GM18868 (cell line): ENCODE results near the gene CTDSP1.

Experiments used
- ATAC-seq: cut with Tn5 transposase; IDR thresholded peaks from one replicate; pipeline ENCODE4 v1.9.1; 2021; ENCODE audit warnings: mild to moderate bottlenecking, moderate library complexity; ENCODE audit not compliant: unreplicated experiment

Gene CTDSP1

GRCh38 chr2:218422403-218423086 lies 22.9 kb downstream of the CTDSP1 start:
- ATAC-seq = no peak

- no peak for ATAC-seq
These were observed 23.9 kb downstream of the CTDSP1 start for GRCh38 chr2:218423584-218423983.

- ATAC-seq = no peak
These were observed 25.9 kb downstream of the CTDSP1 start for GRCh38 chr2:218425531-218425930.

GRCh38 chr2:218427741-218428140 lies 28.1 kb downstream of the CTDSP1 start:
- no peak for ATAC-seq

- ATAC-seq = no peak
These were observed 29.3 kb downstream of the CTDSP1 start for GRCh38 chr2:218428846-218429558.

GRCh38 chr2:218429911-218430692 lies 30.4 kb downstream of the CTDSP1 start:
- no peak for ATAC-seq

DNA sequence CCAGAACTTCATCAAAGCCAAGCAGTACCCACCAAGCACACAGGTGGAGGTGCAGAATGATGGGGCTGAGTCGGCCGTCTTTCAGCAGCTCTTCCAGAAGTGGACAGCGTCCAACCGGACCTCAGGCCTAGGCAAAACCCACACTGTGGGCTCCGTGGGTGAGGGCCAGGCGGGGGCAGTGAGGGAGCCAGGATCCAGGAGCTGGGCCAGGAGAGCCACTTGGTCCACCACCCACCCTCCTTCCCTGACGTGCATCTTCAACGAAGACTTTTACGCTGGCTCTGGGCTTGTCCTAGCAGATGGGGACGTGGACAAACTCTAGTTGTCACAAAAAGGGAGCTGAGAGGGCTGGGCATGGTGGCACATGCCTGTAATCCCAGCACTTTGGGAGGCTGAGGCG lies 31.1 kb downstream of the CTDSP1 start:
- no peak for ATAC-seq

DNA sequence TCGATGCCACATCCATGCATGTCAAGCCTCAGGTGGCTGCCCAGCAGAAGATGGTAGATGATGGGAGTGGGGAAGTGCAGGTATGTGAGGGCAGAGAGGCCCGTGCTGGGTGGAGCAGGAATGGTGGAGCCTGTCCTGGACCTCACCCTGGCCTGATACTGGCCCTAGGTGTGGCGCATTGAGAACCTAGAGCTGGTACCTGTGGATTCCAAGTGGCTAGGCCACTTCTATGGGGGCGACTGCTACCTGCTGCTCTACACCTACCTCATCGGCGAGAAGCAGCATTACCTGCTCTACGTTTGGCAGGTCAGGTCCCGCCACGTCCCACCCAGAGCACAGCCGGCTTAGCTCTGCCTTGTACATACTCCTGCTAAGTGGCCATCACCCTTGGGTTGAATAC lies 32.2 kb downstream of the CTDSP1 start:
- no peak for ATAC-seq

DNA sequence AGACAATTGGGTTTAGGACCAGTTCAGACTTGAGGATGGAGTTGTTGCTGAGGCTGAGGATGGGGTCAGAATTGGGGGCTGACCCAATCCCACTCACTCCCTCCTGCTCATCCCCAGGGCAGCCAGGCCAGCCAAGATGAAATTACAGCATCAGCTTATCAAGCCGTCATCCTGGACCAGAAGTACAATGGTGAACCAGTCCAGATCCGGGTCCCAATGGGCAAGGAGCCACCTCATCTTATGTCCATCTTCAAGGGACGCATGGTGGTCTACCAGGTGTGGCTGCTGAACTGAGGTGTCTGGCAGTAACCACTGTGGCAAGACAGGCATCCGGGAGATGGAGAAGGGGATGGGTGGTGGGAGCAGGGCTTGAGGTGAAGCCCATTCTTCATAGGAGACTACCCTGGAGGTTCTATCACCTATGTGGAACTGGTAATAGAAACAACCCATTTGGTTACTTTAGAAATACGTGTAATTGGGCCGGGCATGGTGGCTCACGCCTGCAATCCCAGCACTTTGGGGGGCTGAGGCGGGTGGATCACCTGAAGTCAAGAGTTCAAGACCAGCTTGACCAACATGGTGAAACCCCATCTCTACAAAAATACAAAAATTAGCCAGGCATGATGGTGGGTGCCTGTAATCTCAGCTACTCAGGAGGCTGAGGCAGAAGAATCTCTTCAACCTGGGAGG lies 33.2 kb downstream of the CTDSP1 start:
- no peak for ATAC-seq

- no peak for ATAC-seq
These were observed 34.8 kb downstream of the CTDSP1 start for GRCh38 chr2:218434456-218434855.

- no peak for ATAC-seq
These were observed 35.6 kb downstream of the CTDSP1 start for GRCh38 chr2:218435003-218435982.

DNA sequence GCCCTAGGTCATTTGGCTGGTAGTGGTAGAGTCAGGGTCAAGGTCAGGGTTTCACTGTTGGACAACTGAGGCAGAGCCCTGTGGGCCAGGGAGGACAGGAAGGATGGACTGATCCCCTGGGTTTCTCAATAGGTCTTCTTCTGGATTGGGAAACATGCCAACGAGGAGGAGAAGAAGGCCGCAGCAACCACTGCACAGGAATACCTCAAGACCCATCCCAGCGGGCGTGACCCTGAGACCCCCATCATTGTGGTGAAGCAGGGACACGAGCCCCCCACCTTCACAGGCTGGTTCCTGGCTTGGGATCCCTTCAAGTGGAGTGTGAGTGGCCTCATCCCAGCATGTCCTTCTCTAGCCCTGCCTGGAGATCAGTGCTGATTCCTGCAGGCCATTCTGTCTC lies 37.3 kb downstream of the CTDSP1 start:
- no peak for ATAC-seq

DNA sequence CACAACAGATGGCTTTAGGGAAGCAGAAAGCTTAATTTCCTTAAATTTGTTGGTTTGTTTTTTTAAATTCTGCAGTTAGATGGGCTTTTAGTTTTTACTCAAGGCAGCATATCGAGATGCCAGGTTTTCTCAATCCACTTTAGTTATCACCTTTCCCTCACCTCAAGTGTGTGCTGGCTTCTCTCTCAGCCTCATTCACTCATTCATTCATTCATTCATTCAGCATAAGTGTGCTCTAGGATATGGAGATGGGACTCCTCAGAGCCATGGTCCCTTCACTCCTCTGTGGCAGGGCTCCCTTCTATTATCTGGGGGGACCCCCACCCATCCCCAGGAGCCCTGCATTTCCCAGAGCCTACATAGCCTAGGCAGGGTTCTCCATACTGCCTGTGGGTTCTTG lies 38.3 kb downstream of the CTDSP1 start:
- ATAC-seq = no peak

- no peak for ATAC-seq
These were observed 38.9 kb downstream of the CTDSP1 start for GRCh38 chr2:218438596-218438995.

DNA sequence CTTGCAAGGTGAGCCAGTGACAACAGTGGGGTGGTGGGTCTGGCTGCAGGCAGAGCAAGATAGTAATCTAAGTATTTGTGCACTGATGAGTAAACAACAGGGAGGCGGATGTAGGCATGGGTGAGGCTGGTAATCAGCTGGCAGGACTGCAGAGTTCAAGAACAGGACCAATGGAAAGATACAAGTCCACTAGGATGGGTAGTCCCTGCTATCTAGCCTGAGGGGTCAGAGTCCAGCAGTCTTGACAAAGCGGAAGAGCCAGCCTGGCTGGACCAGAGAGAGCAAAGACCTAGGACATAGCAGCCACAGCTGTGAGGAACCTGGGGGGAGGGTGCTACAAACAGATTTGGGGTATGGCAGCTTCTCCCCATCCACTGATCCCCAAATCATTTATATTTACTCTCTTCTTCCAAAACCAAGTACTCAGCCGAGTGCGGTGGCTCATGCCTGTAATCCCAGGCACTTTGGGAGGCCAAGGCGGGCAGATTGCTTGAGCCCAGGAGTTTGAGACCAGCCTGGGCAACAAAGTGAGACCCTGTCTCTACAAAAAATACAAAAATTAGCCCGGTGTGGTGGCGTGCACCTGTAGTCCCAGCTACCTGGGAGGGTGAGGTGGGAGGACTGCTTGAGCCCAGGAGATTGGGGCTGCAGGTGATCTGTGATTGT lies 45.2 kb downstream of the CTDSP1 start:
- no peak for ATAC-seq

GRCh38 chr2:218445602-218446001 lies 45.9 kb downstream of the CTDSP1 start:
- ATAC-seq = no peak

DNA sequence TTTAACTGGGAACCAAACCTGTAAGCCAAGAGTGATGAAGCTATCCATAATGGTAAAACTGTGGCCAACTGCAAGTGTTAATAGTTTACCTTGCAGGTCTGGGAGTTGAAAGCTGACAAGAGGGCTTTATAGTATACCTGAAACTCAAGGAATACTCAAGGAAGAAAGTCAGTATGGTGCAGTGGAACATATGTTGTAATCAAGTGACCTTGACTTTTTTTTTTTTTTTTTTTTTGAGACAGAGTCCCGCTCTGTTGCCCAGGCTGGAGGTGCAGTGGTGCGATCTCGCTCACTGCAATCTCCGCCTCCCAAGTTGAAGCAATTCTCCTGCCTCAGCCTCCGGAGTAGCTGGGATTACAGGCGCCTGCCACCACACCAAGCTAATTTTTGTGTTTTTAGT lies 46.9 kb downstream of the CTDSP1 start:
- ATAC-seq = no peak

DNA sequence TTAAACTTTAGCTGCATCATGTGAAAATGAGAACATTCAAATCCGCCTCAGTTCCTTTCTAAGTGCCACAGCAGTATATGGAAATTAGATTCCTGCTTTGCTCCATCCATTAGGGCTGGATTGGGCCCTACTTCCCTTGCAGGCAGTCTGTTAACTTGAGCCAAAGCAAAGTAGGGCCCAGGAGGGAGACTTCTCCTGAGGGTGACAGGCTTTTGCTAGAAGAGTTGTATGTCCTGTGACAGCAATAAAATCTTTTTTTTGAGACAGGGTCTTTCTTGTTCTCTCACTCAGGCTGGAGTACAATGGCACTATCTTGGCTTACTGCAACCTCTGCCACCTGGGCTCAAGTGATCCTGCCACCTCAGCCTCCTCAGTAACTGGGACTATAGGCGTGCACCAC lies 47.4 kb downstream of the CTDSP1 start:
- no peak for ATAC-seq

GRCh38 chr2:218448934-218449333 lies 49.3 kb downstream of the CTDSP1 start:
- no peak for ATAC-seq

DNA sequence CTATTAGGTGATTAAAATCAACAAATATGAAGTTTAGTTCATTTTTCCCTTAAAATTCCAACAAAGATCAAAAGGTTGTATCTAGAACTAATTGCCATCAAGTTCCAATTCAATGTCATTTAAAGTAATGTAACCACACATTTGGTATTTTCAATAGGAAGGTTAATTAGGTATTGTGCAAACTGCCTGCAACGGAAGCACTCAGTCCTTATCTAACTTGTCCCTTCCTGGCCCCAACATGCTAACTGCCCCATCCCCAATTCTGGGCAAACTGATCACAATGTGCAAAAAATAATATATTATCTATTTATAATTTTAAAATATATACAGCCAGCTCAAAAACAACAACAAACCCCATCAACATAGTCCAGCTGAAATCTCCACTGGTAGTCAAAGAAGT lies 52.4 kb downstream of the CTDSP1 start:
- ATAC-seq = no peak
